HepG2 (cell line): ENCODE results near the gene DCLRE1B. TPM values are rescaled to one million over a fixed set of nuclear protein-coding genes. Genes with fewer than 3 reads are reported as not detected.
A peak's percentile ranks its signal among the peaks of the same experiment; 100 is the strongest.

Source experiments
- ATAC-seq: fragments of 200-7000 bp; cut with Tn5 transposase; 3 replicates; pipeline ENCODE4 v1.9.1; 2020; ENCODE audit warnings: mild to moderate bottlenecking, moderate library complexity
- BruUV-seq: library from RNA; stranded (reverse); fragments of 400-500 nt; replicated peaks from 2 replicates; lab custom pipeline; 2021; lab: Mats Ljungman, UMichigan
- CTCF ChIA-PET: fragments of 300-600 bp; formaldehyde crosslinking; extraction: SDS; loops from one replicate; lab custom pipeline; 2021; ENCODE audit warnings: low total read pairs, inconsistent platforms, low intra/inter-chr PET ratio; lab: Yijun Ruan, JAX
- POLR2A ChIA-PET: fragments of 350-600 bp; sonication (Branson Sonifier 250); formaldehyde crosslinking; loops from one replicate; lab custom pipeline; 2020; ENCODE audit warnings: antibody characterized with exemption, inconsistent platforms; lab: Yijun Ruan, JAX
- DNase-seq: peaks from one replicate; pipeline ENCODE4 v3.0.0-alpha.2; 2015; ENCODE audit warnings: low spot score
- FAIRE-seq: peaks from 3 replicates; lab custom pipeline; 2011; peaks lifted over from hg19 to GRCh38; lab: Jason Lieb, UNC
- H2AFZ ChIP-seq: one replicate; pipeline ENCODE4 v1.6.1; 2011; ENCODE audit warnings: low read length, inconsistent platforms
- H3K27ac ChIP-seq: fragments of 300-600 bp; 3 replicates; pipeline ENCODE4 v1.8.0; 2011; ENCODE audit warnings: mixed run types, mild to moderate bottlenecking, mixed read lengths, low read length, inconsistent platforms; ENCODE audit not compliant: insufficient read depth; ENCODE audit errors: extremely low read length
- H3K27me3 ChIP-seq, 2 experiments: fragments of 200-600 bp in 1 of 2; 2 replicates in 1 of 2; 3 replicates in 1 of 2; pipeline versions ENCODE4 v1.6.0 to v1.8.0; 2011; ENCODE audit warnings: low read length in 2 of 2, mild to moderate bottlenecking in 2 of 2, moderate library complexity in 2 of 2, inconsistent platforms in 1 of 2; ENCODE audit not compliant: insufficient read depth in 2 of 2, control insufficient read depth in 1 of 2
- H3K36me3 ChIP-seq, 2 experiments: fragments of 200-600 bp in 1 of 2; replicated peaks in 1 of 2; 2 replicates in 1 of 2; 3 replicates in 1 of 2; pipeline versions ENCODE4 v1.5.1 to v1.8.0; 2011; ENCODE audit warnings: low read length in 2 of 2, inconsistent platforms in 1 of 2; ENCODE audit not compliant: insufficient read depth in 2 of 2, control insufficient read depth in 1 of 2
- H3K4me1 ChIP-seq: 2 replicates; pipeline ENCODE4 v1.5.1; 2012; ENCODE audit warnings: low read length, inconsistent platforms; ENCODE audit not compliant: insufficient read depth
- H3K4me2 ChIP-seq: 2 replicates; pipeline ENCODE4 v1.6.0; 2011; ENCODE audit warnings: low read depth, low read length, inconsistent platforms
- H3K4me3 ChIP-seq, 3 experiments: fragments of 200-600 bp in 1 of 3; sonication (generic), shearing (Covaris generic) in 1 of 3; replicated peaks in 1 of 3; 2 replicates each; pipeline ENCODE4 v1.5.1; 2011 to 2016; ENCODE audit warnings: low read length in 3 of 3, inconsistent platforms in 2 of 3, low read depth in 2 of 3, mild to moderate bottlenecking in 2 of 3, control low read depth in 1 of 3, mixed read lengths in 1 of 3; ENCODE audit not compliant: insufficient read depth in 1 of 3
- H3K79me2 ChIP-seq: one replicate; pipeline ENCODE4 v1.6.1; 2011; ENCODE audit warnings: low read length, inconsistent platforms; ENCODE audit not compliant: insufficient read depth
- H3K9ac ChIP-seq: 2 replicates; pipeline ENCODE4 v1.6.0; 2011; ENCODE audit warnings: mild to moderate bottlenecking, low read depth, low read length, inconsistent platforms; ENCODE audit not compliant: insufficient read depth
- H3K9me3 ChIP-seq: 2 replicates; pipeline ENCODE4 v1.5.1; 2012; ENCODE audit warnings: mild to moderate bottlenecking, low read length
- H4K20me1 ChIP-seq: 2 replicates; pipeline ENCODE4 v1.6.0; 2011; ENCODE audit warnings: inconsistent platforms, mild to moderate bottlenecking, low read length, moderate library complexity; ENCODE audit not compliant: insufficient read depth
- ISX ChIP-seq: sonication (generic); formaldehyde crosslinking; conservative IDR thresholded peaks from 2 replicates; pipeline ENCODE4 v1.5.0; 2020; ENCODE audit warnings: missing genetic modification reagents
- KLF6 ChIP-seq: IDR thresholded peaks from 2 replicates; pipeline ENCODE4 v1.8.0; 2016; ENCODE audit warnings: missing biosample characterization, missing genetic modification reagents
- MZF1 ChIP-seq: sonication (generic); formaldehyde crosslinking; IDR thresholded peaks from 2 replicates; pipeline ENCODE4 v1.8.1; 2023; ENCODE audit warnings: mild to moderate bottlenecking, missing genetic modification reagents, borderline replicate concordance
- NKX3-1 ChIP-seq: sonication (generic); formaldehyde crosslinking; IDR thresholded peaks from 2 replicates; pipeline ENCODE4 v1.5.0; 2020; ENCODE audit warnings: missing genetic modification reagents
- PRDM4 ChIP-seq: sonication (generic); formaldehyde crosslinking; IDR thresholded peaks from 2 replicates; pipeline ENCODE4 v1.9.0; 2021; ENCODE audit warnings: missing genetic modification reagents, borderline replicate concordance
- RARA ChIP-seq: IDR thresholded peaks from 2 replicates; pipeline ENCODE4 v1.6.1; 2016; ENCODE audit warnings: missing genetic modification reagents, missing compliant biosample characterization
- SIN3B ChIP-seq: fragments of 150-350 bp; IDR thresholded peaks from 2 replicates; pipeline ENCODE4 v1.6.1; 2014; ENCODE audit warnings: low read length
- ZFP36 ChIP-seq: fragments of 150-350 bp; IDR thresholded peaks from 2 replicates; pipeline ENCODE4 v1.6.1; 2018; ENCODE audit warnings: borderline replicate concordance, low read length, low read depth; ENCODE audit not compliant: partially characterized antibody
- ZNF280D ChIP-seq: sonication (generic); formaldehyde crosslinking; IDR thresholded peaks from 2 replicates; pipeline ENCODE4 v1.5.1; 2020; ENCODE audit warnings: mild to moderate bottlenecking, missing genetic modification reagents
- WGBS: methylation state at CpG from one replicate; pipeline ENCODE4 v1.1.6; 2017; ENCODE audit warnings: low lambda C conversion rate; 5-methylcytosine and 5-hydroxymethylcytosine counted together
- in situ Hi-C: cut with HindIII; loops from 2 replicates; pipeline ENCODE4 v1.10.0; 2017; ENCODE audit warnings: low pct_unique_long_range_greater_than_20kb; ENCODE audit not compliant: extremely low pct_ligation_motif_present
- intact Hi-C: fragments of 100-400 bp; cut with micrococcal nuclease; formaldehyde crosslinking; loops from one replicate; pipeline ENCODE4 v1.10.0; 2022; ENCODE audit not compliant: unreplicated experiment
- polyA plus RNA-seq, 8 experiments: library from polyadenylated mRNA; depleted of rRNA in 3 of 8; stranded (reverse) in 7 of 8; unstranded in 1 of 8; fragments of >200 nt; fragmentation: Illumina TruSeq in 4 of 8; extraction: Trizol in 4 of 8; gene quantifications; 2 replicates each; pipeline versions ENCODE4 v1.2.1 to v1.2.3, GENCODE V29; 2011 to 2016; ENCODE audit warnings: low read depth in 4 of 8, missing spikeins in 1 of 8, mixed read lengths in 1 of 8; ENCODE audit not compliant: insufficient read depth in 1 of 8
- total RNA-seq, 5 experiments: library from RNA; depleted of rRNA; stranded (reverse); fragments of >200 nt; fragmentation: Illumina TruSeq; extraction: Trizol; gene quantifications; 2 replicates each; pipeline ENCODE4 v1.2.3, GENCODE V29; 2016; ENCODE audit warnings: low read depth in 1 of 5

DCLRE1B gene
- total and polyA plus RNA-seq, 2 of the 13 experiments (the other 11 are each of a cell fraction or from before 2014, with no cell fraction given) = 2.7 to 8.0 TPM

GRCh38 chr1:113901191-113901590, 3.9 kb upstream of the DCLRE1B start:
- no TSS peak for BruUV-seq
- CTCF ChIA-PET = no interaction called here

GRCh38 chr1:113903501-113904292, 1.4 kb upstream of the DCLRE1B start:
- 24% methylated on average over 7 of the region's 7 CpGs for WGBS
- peak overlapping the region; percentile 96 for H3K4me2 ChIP-seq
- peak overlapping the region; percentile 67 to 90 (median 73) for H3K4me3 ChIP-seq
- H3K36me3 ChIP-seq = peaks cover 4 to 26% of the 10 kb centered on the region in 2 experiments; a peak in 4 of 5 replicates
- in situ Hi-C loops = no loop called here
- BruUV-seq = no TSS peak
- H3K27ac ChIP-seq = peak overlapping the region; percentile 78
- H4K20me1 ChIP-seq = no peaks in the 10 kb centered on the region
- TF ChIP-seq ISX (CRISPR knock-in tag) = no peak
- no peak for TF ChIP-seq MZF1 (CRISPR knock-in tag)
- no peak for TF ChIP-seq PRDM4 (CRISPR knock-in tag)
- TF ChIP-seq ZNF280D = no peak
- no peak for TF ChIP-seq KLF6 (CRISPR knock-in tag)
- 0 out of 2 replicates have a peak, but pooled peaks have one; percentile 35 for TF ChIP-seq NKX3-1 (CRISPR knock-in tag)
- TF ChIP-seq, all 625 proteins: peak for 1
- ChIA-PET CTCF (no interaction called here), POLR2A (interaction anchor here (0.8 to 3.5 kb wide), 3 partner anchors 26 to 144 kb away, joined by 4 to 102 read pairs (median 9); partner anchors contain the start of genes HIPK1, PHTF1 and RSBN1)
- Histone ChIP-seq H3K79me2 (peaks cover 16% of the 10 kb centered on the region), H2AFZ (peak overlapping the region; percentile 64), H3K9me3 (no peaks in the 10 kb centered on the region), H3K4me1 (peaks cover 24% of the 10 kb centered on the region; the same call in 1 of the 2 replicates), H3K27me3 (no peaks in the 10 kb centered on the region; a peak in 1 of 5 replicates), H3K9ac (peak overlapping the region; percentile 84)
- intact Hi-C loops = no loop called here
- no peak for DNase-seq
- ATAC-seq = no peak
- no peak for FAIRE-seq

More at GRCh38 chr1:113901191-113901590, 3.9 kb upstream of the DCLRE1B start:
- H3K9ac ChIP-seq = no peak overlapping the region
- peaks cover 17% of the 10 kb centered on the region; the same call in 1 of the 2 replicates for H3K4me1 ChIP-seq
- ATAC-seq (no peak), FAIRE-seq (no peak), DNase-seq (no peak)
- H3K27me3 ChIP-seq = no peaks in the 10 kb centered on the region; a peak in 1 of 5 replicates
- no peaks in the 10 kb centered on the region for H4K20me1 ChIP-seq
- peaks cover 4 to 30% of the 10 kb centered on the region in 2 experiments; a peak in 4 of 5 replicates for H3K36me3 ChIP-seq
- in situ Hi-C loops (no loop called here), intact Hi-C loops (no loop called here)
- H3K9me3 ChIP-seq = no peaks in the 10 kb centered on the region
- no peak overlapping the region for H3K27ac ChIP-seq
- H3K4me3 ChIP-seq = no peak overlapping the region
- H3K79me2 ChIP-seq = peaks cover 16% of the 10 kb centered on the region
- TF ChIP-seq ZFP36 (no peak), SIN3B (no peak), RARA (no peak)
- H2AFZ ChIP-seq = no peak overlapping the region
- POLR2A ChIA-PET = no interaction called here
- H3K4me2 ChIP-seq = no peak overlapping the region
- 72% methylated on average over 3 of the region's 3 CpGs for WGBS
